Medulla oblongata (tissue), 1 donor: Measurements from ENCODE around the gene SHLD1.

Experiments
- DNase-seq: peaks from one replicate; pipeline ENCODE4 v3.0.0-alpha.2; 2015; ENCODE audit errors: extremely low spot score

Gene SHLD1

GRCh38 chr20:5888041-5888440, 137.8 kb downstream of the SHLD1 start:
- no peak for DNase-seq

- no peak for DNase-seq
Observed at GRCh38 chr20:5890773-5891441, 140.7 kb downstream of the SHLD1 start.

GRCh38 chr20:5893052-5893451, 142.9 kb downstream of the SHLD1 start:
- no peak for DNase-seq

GRCh38 chr20:5893621-5894020, 143.4 kb downstream of the SHLD1 start:
- DNase-seq, result no peak

GRCh38 chr20:5895626-5896025, 145.4 kb downstream of the SHLD1 start:
- DNase-seq, result no peak

GRCh38 chr20:5899444-5899843, 149.2 kb downstream of the SHLD1 start:
- DNase-seq, result no peak

- no peak for DNase-seq
Observed at GRCh38 chr20:5900908-5901307, 150.7 kb downstream of the SHLD1 start.

- DNase-seq, result no peak
Observed at GRCh38 chr20:5908981-5909380, 158.8 kb downstream of the SHLD1 start.

GRCh38 chr20:5910186-5910585, 160.0 kb downstream of the SHLD1 start:
- DNase-seq, result no peak

GRCh38 chr20:5913166-5913565, 163.0 kb downstream of the SHLD1 start:
- DNase-seq, result no peak
